ENCODE measurements around the gene ADAMTS3.

GRCh38 chr4:72507860-72508419 is 61.1 kb downstream of the ADAMTS3 start:
- TF ChIP-seq ARNTL (CRISPR knock-in tag; IDR thresholded peaks at IDR 0.05; ENCODE audit: borderline replicate concordance, low read depth) (no peak), ESRRG (CRISPR knock-in tag; IDR thresholded peaks at IDR 0.05) (no peak)
- TF ChIP-seq, protein P1, sequence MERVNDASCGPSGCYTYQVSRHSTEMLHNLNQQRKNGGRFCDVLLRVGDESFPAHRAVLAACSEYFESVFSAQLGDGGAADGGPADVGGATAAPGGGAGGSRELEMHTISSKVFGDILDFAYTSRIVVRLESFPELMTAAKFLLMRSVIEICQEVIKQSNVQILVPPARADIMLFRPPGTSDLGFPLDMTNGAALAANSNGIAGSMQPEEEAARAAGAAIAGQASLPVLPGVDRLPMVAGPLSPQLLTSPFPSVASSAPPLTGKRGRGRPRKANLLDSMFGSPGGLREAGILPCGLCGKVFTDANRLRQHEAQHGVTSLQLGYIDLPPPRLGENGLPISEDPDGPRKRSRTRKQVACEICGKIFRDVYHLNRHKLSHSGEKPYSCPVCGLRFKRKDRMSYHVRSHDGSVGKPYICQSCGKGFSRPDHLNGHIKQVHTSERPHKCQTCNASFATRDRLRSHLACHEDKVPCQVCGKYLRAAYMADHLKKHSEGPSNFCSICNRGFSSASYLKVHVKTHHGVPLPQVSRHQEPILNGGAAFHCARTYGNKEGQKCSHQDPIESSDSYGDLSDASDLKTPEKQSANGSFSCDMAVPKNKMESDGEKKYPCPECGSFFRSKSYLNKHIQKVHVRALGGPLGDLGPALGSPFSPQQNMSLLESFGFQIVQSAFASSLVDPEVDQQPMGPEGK (CRISPR knock-in tag; IDR thresholded peaks at IDR 0.05; ENCODE audit: borderline replicate concordance), result no peak
- TF ChIP-seq, protein P2, sequence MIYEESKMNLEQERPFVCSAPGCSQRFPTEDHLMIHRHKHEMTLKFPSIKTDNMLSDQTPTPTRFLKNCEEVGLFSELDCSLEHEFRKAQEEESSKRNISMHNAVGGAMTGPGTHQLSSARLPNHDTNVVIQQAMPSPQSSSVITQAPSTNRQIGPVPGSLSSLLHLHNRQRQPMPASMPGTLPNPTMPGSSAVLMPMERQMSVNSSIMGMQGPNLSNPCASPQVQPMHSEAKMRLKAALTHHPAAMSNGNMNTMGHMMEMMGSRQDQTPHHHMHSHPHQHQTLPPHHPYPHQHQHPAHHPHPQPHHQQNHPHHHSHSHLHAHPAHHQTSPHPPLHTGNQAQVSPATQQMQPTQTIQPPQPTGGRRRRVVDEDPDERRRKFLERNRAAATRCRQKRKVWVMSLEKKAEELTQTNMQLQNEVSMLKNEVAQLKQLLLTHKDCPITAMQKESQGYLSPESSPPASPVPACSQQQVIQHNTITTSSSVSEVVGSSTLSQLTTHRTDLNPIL (CRISPR knock-in tag; IDR thresholded peaks at IDR 0.05; ENCODE audit: low read depth), result no peak

All from SK-N-SH treated with all-trans-retinoic acid at 6 μM for 48 hours (cell line).